ENCODE measurements around the gene KDM4E.
"Not testable (repeated sequence)": the region's sequence is repeated elsewhere in the genome, so short reads cannot be mapped to it uniquely, and the experiment has no call there.

KDM4E gene

DNA sequence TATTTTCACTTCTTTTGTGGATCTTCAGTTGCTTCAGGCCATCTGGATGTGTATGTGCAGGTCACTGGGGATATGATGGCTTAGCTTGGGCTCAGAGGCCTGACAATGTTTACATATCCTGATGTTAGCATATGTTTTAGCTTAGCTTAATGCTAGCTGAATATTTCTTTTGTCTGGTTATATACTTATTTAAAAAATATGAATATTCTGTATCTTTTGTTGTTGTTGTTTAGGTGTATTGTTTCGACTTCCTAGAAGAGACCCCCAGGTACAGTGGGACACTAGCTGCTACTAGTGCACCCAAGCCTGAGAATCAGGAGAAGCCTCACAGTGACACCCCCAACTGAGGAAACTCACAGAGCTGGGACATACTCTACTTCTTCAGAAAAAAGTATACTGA lies at the start of gene KDM4E:
KDM4E (plus strand) TSS at position 301 of the 400 bp plus-strand sequence. CDS start 300 bp downstream, outside the sequence.
- DNase-seq: no peak
- Mint-ChIP-seq H3K36me3 (no peaks in the 10 kb centered on the region), H3K27ac (no peak within 1 kb of the TSS), H3K9me3 (no peaks in the 10 kb centered on the region), H3K4me1 (no peaks in the 10 kb centered on the region), H3K4me3 (no peak within 1 kb of the TSS), H3K27me3 (no peaks in the 10 kb centered on the region)
- CTCF ChIA-PET: no interaction called here

GRCh38 chr11:94975599-94975998 lies 49.5 kb upstream of the KDM4E start:
- Mint-ChIP-seq H3K36me3 (peaks cover 19% of the 10 kb centered on the region), H3K27me3 (no peaks in the 10 kb centered on the region), H3K9me3 (no peaks in the 10 kb centered on the region), H3K4me3 (no peak overlapping the region), H3K4me1 (peaks cover 42% of the 10 kb centered on the region), H3K27ac (no peak overlapping the region)
- no peak for DNase-seq
- CTCF ChIA-PET: interaction anchor here (0.6 to 1.6 kb wide), 2 partner anchors 176 to 353 kb away, joined by 3 to 5 read pairs; no protein-coding TSS in a partner anchor

DNA sequence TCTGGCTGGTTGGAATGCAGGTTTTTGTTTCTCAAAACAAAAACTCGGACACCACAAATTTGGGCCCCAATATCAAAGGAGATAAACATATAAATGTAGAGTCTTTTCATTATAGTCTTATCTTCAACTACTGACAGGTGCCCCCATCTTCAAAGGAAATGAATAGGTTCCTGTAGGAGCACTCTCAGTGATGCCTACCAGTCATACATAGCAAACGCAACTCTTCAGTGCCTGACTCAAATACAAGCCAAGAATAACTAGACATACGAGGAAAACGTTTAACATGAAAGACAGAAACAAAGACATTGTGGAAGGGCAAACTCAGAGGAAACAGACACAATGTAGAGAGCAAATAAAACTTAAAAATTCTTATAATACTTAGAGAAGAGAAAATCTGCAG lies 37.7 kb upstream of the KDM4E start:
- DNase-seq: no peak
- CTCF ChIA-PET: no interaction called here
- Mint-ChIP-seq H3K9me3 (no peaks in the 10 kb centered on the region), H3K4me3 (no peak overlapping the region), H3K36me3 (no peaks in the 10 kb centered on the region), H3K27me3 (peaks cover 22% of the 10 kb centered on the region), H3K27ac (no peak overlapping the region), H3K4me1 (no peaks in the 10 kb centered on the region)

DNA sequence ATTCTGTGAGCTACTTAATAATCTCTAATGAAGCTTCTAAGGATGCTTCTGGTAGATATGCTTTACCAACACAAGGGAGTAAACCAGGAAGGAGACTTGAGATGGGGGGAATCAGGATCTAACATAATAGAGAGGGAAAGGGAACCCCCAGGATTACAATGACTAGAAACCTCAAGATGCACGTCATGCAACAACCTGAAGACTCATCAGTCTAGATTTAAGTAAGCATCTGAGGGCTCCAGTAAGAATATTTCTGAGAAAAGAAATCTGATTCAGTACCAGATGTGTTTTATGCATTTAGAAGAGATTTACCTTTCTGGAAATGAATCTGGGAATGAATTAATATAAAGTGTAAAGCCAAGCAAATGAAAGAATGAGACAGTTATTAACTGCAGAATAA lies 36.3 kb upstream of the KDM4E start:
- Mint-ChIP-seq H3K27me3 (peaks cover 22% of the 10 kb centered on the region), H3K9me3 (no peaks in the 10 kb centered on the region), H3K4me1 (no peaks in the 10 kb centered on the region), H3K4me3 (no peak overlapping the region), H3K36me3 (no peaks in the 10 kb centered on the region), H3K27ac (no peak overlapping the region)
- no peak for DNase-seq
- CTCF ChIA-PET: no interaction called here

GRCh38 chr11:94993400-94993943 lies 31.6 kb upstream of the KDM4E start:
- Mint-ChIP-seq H3K27me3 (peaks cover 22% of the 10 kb centered on the region), H3K36me3 (no peaks in the 10 kb centered on the region), H3K4me3 (no peak overlapping the region), H3K27ac (no peak overlapping the region), H3K9me3 (no peaks in the 10 kb centered on the region), H3K4me1 (no peaks in the 10 kb centered on the region)
- DNase-seq: no peak
- CTCF ChIA-PET: interaction anchor here (0.8 kb wide), 1 partner anchor 39 kb away, joined by 3 read pairs; no protein-coding TSS in a partner anchor

- H3K27ac Mint-ChIP-seq: no peak overlapping the region
Measured at GRCh38 chr11:94997437-94997836, 27.6 kb upstream of the KDM4E start.

GRCh38 chr11:94998285-94998684 lies 26.8 kb upstream of the KDM4E start:
- H3K4me1 Mint-ChIP-seq: no peaks in the 10 kb centered on the region
- no peaks in the 10 kb centered on the region for H3K9me3 Mint-ChIP-seq
- DNase-seq: no peak
- no peaks in the 10 kb centered on the region for H3K27me3 Mint-ChIP-seq
- no peak overlapping the region for H3K27ac Mint-ChIP-seq
- no peak overlapping the region for H3K4me3 Mint-ChIP-seq
- H3K36me3 Mint-ChIP-seq: no peaks in the 10 kb centered on the region
- CTCF ChIA-PET: no interaction called here

More at GRCh38 chr11:94997437-94997836, 27.6 kb upstream of the KDM4E start:
- no peak for DNase-seq
- Mint-ChIP-seq H3K9me3 (no peaks in the 10 kb centered on the region), H3K4me3 (no peak overlapping the region), H3K27me3 (no peaks in the 10 kb centered on the region), H3K4me1 (no peaks in the 10 kb centered on the region), H3K36me3 (no peaks in the 10 kb centered on the region)
- CTCF ChIA-PET: interaction anchor here (0.6 kb wide), 1 partner anchor 96 kb away, joined by 3 read pairs; no protein-coding TSS in a partner anchor

GRCh38 chr11:95003716-95004115 lies 21.3 kb upstream of the KDM4E start:
- CTCF ChIA-PET: no interaction called here
- Mint-ChIP-seq H3K4me3 (no peak overlapping the region), H3K27ac (no peak overlapping the region), H3K27me3 (peaks cover 8% of the 10 kb centered on the region), H3K9me3 (no peaks in the 10 kb centered on the region), H3K36me3 (no peaks in the 10 kb centered on the region), H3K4me1 (no peaks in the 10 kb centered on the region)
- DNase-seq: no peak

- H3K9me3 Mint-ChIP-seq: no peaks in the 10 kb centered on the region
Measured at GRCh38 chr11:95005642-95006041, 19.4 kb upstream of the KDM4E start.

DNA sequence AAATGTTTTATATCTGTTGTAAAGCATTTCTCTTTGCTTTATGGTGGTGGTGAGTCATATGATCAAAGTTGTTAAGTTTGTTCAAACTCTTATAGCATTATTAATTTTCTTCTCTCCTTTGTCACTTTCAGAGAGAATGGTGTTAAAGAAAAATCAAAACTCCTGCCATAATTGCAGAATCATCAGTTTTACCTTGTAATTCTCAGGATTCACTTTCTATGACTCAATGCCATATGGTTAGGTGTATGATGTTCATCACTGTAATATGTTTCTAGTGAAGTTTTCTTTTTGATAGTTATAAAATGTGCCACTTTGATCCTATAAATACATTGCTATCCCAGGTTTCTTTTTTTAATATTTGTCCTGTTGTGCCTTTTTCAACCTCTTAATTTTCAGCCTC lies 13.7 kb upstream of the KDM4E start:
- H3K27me3 Mint-ChIP-seq: peaks cover 24% of the 10 kb centered on the region

More at GRCh38 chr11:95005642-95006041, 19.4 kb upstream of the KDM4E start:
- Mint-ChIP-seq H3K36me3 (no peaks in the 10 kb centered on the region), H3K27me3 (peaks cover 12% of the 10 kb centered on the region), H3K27ac (no peak overlapping the region), H3K4me3 (no peak overlapping the region), H3K4me1 (no peaks in the 10 kb centered on the region)
- no peak for DNase-seq
- CTCF ChIA-PET: no interaction called here

DNA sequence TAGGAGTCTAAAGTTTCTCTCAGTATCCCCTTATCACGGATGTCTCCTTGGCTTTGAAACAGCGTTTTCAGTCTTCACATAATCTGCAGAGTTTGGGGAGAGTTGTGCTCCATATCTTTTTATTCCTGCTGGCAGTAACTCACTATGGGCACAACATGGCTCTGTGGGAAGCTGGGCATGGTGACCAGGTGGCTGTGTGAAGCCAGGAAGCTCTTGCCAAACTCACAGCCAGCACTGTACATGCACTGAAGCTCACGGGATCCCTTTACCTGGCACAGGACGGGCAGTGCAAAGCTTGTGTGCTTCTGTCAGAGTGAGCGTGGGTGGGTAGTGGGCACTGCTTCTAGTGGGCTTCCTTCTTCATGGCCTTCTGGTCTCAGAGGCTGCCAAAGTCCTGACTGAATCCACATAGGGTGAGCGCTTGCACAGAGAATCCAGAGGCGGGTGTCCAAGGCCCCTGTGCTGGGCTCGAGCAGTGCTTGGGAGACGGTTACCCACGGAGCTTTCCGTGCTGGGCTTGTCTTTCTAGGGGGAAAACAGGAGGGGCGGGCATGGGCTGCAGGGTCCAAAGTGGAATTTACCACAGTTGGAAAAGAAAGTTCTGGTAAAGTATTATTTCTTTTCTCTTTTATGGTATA lies 10.8 kb upstream of the KDM4E start:
- no peaks in the 10 kb centered on the region for H3K9me3 Mint-ChIP-seq
- CTCF ChIA-PET: no interaction called here
- no peaks in the 10 kb centered on the region for H3K4me1 Mint-ChIP-seq
- H3K27ac Mint-ChIP-seq: no peak overlapping the region
- no peaks in the 10 kb centered on the region for H3K36me3 Mint-ChIP-seq
- H3K4me3 Mint-ChIP-seq: no peak overlapping the region
- no peak for DNase-seq
- peaks cover 18% of the 10 kb centered on the region for H3K27me3 Mint-ChIP-seq

More for the DNA sequence above, 13.7 kb upstream of the KDM4E start:
- H3K4me3 Mint-ChIP-seq: no peak overlapping the region
- H3K36me3 Mint-ChIP-seq: no peaks in the 10 kb centered on the region
- no peak for DNase-seq
- H3K9me3 Mint-ChIP-seq: no peaks in the 10 kb centered on the region
- H3K27ac Mint-ChIP-seq: no peak overlapping the region
- CTCF ChIA-PET: no interaction called here
- no peaks in the 10 kb centered on the region for H3K4me1 Mint-ChIP-seq

DNA sequence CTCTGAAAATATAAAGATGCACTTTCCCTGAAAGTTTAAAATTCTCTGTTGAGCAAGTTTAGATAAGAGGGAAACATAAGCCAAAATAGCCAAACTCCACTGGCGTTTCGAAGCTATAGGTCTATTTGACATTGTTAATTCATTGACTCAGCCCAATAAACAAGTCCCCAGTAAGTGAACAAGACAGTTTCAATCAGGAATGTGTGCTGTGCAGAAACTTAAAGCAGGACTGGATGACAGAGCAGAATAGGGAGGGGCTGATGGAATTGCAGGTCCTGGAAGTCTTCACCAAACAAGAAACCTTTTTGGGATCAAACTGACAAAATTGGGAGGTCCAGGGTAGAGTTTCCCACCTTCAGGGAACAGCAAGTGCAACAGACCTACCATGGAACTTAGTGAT lies 8.9 kb upstream of the KDM4E start:
- Mint-ChIP-seq H3K27me3 (peaks cover 12% of the 10 kb centered on the region), H3K4me1 (no peaks in the 10 kb centered on the region), H3K36me3 (no peaks in the 10 kb centered on the region), H3K27ac (no peak overlapping the region), H3K9me3 (no peaks in the 10 kb centered on the region), H3K4me3 (no peak overlapping the region)
- DNase-seq: no peak
- CTCF ChIA-PET: no interaction called here

DNA sequence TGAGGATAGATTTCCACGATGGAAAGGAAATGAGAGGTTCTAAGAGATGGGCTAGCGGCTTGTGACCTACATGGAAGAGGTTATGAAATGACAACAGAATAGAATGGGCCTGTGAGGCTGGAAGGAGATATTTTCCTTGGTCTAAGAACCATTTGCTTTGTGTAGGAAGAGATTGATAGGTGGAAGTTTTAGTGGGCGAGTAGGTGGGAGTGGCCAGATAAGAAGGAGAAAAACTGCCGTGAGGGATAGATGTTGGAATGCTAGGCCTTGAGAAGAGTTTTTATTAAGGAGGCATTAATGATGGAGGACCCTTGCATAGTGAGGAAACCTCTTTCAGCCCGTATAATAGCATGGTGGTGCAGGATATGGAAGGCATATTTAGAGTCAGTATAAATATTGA lies 3.6 kb upstream of the KDM4E start:
- H3K27ac Mint-ChIP-seq, CTCF ChIA-PET, H3K4me1 Mint-ChIP-seq, H3K36me3 Mint-ChIP-seq, H3K9me3 Mint-ChIP-seq, H3K4me3 Mint-ChIP-seq, DNase-seq, H3K27me3 Mint-ChIP-seq: not testable (repeated sequence)

DNA sequence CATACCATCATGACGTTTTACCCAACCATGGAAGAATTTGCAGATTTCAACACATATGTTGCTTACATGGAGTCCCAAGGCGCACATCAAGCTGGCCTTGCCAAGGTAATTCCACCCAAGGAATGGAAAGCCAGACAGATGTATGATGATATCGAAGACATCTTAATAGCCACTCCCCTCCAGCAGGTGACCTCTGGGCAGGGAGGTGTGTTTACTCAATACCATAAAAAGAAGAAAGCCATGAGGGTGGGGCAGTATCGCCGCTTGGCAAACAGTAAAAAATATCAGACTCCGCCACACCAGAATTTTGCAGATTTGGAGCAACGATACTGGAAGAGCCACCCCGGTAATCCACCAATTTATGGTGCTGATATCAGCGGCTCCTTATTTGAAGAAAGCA lies 536 bp downstream of the KDM4E start:
- H3K27ac Mint-ChIP-seq, H3K4me1 Mint-ChIP-seq, H3K4me3 Mint-ChIP-seq, H3K9me3 Mint-ChIP-seq, CTCF ChIA-PET, H3K27me3 Mint-ChIP-seq, DNase-seq, H3K36me3 Mint-ChIP-seq: not testable (repeated sequence)

DNA sequence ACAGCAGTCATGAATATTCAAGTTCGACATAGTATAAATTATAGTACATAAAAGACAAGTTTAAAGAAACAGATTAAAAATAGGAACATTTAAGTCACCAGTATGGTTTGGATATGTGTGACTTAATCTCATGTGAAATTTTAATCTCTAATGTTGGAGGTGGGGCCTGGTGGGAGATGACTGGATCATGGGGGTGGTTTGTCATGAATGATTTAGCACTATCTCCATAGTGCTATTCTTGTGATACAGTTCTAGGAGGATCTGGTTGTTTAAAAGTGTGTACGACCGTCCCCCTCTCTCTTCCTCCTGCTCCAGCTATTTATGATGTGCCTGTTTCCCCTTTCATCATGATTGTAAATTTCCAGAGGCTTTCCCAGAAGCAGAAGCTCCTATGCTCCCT lies 3.3 kb downstream of the KDM4E start:
- Mint-ChIP-seq H3K27ac (no peak overlapping the region), H3K36me3 (no peaks in the 10 kb centered on the region), H3K4me1 (no peaks in the 10 kb centered on the region), H3K27me3 (peaks cover 19% of the 10 kb centered on the region), H3K4me3 (no peak overlapping the region), H3K9me3 (no peaks in the 10 kb centered on the region)
- CTCF ChIA-PET: no interaction called here
- no peak for DNase-seq
